A673 (cell line): Measurements from ENCODE around the gene NDUFAF5. TPM values are rescaled to one million over a fixed set of nuclear protein-coding genes. Genes with fewer than 3 reads are reported as not detected.

Source experiments
- BruUV-seq: library from RNA; stranded (reverse); fragments of 400-500 nt; replicated peaks from 2 replicates; lab custom pipeline; 2021; lab: Mats Ljungman, UMichigan
- CTCF ChIA-PET: fragments of 300-600 bp; sonication (Branson Sonifier 250); formaldehyde crosslinking; loops from one replicate; lab custom pipeline; 2022; ENCODE audit warnings: antibody characterized with exemption; lab: Charles Lee
- POLR2A ChIA-PET: fragments of 300-600 bp; sonication (Branson Sonifier 250); formaldehyde crosslinking; loops from one replicate; lab custom pipeline; 2022; ENCODE audit warnings: antibody characterized with exemption; ENCODE audit not compliant: low non-redundant PET; lab: Charles Lee
- DNase-seq: peaks from one replicate; pipeline ENCODE4 v3.0.0-alpha.2; 2015; ENCODE audit warnings: low spot score
- H3K27ac ChIP-seq: fragments of 200-600 bp; sonication (generic); 2 replicates; pipeline ENCODE4 v1.5.1; 2016; ENCODE audit warnings: mixed run types, low read depth, mild to moderate bottlenecking, mixed read lengths, antibody characterized with exemption, low read length; ENCODE audit not compliant: poor library complexity, severe bottlenecking
- H3K27me3 ChIP-seq: fragments of 200-600 bp; sonication (generic); replicated peaks from 2 replicates; pipeline ENCODE4 v1.6.1; 2017; ENCODE audit warnings: mixed run types, low read depth, mild to moderate bottlenecking, mixed read lengths, antibody characterized with exemption, low read length; ENCODE audit not compliant: insufficient read depth, poor library complexity
- H3K36me3 ChIP-seq: fragments of 200-600 bp; sonication (generic); 2 replicates; pipeline ENCODE4 v1.6.1; 2016; ENCODE audit warnings: mixed run types, mild to moderate bottlenecking, mixed read lengths, antibody characterized with exemption, low read length; ENCODE audit not compliant: insufficient read depth, poor library complexity, severe bottlenecking
- H3K4me1 ChIP-seq: fragments of 200-600 bp; sonication (generic); 2 replicates; pipeline ENCODE4 v1.6.1; 2017; ENCODE audit warnings: mixed run types, mild to moderate bottlenecking, mixed read lengths, antibody characterized with exemption, low read length; ENCODE audit not compliant: insufficient read depth, poor library complexity, severe bottlenecking
- H3K4me3 ChIP-seq: fragments of 200-600 bp; sonication (generic); 2 replicates; pipeline ENCODE4 v1.5.1; 2016; ENCODE audit warnings: low read depth, mixed run types, mild to moderate bottlenecking, mixed read lengths, low read length; ENCODE audit not compliant: poor library complexity, severe bottlenecking
- H3K9me3 ChIP-seq: fragments of 200-600 bp; sonication (generic); 2 replicates; pipeline ENCODE4 v1.6.1; 2016; ENCODE audit warnings: mixed run types, low read depth, mild to moderate bottlenecking, mixed read lengths, antibody characterized with exemption, low read length; ENCODE audit not compliant: poor library complexity, severe bottlenecking
- CTCF ChIP-seq: fragments of 300-800, 200-600 bp; sonication (generic); conservative IDR thresholded peaks from 2 replicates; pipeline ENCODE4 v1.5.1; 2017; ENCODE audit warnings: low read depth, mild to moderate bottlenecking, antibody characterized with exemption, low read length, moderate library complexity, mixed read lengths
- EZH2 ChIP-seq: fragments of 200-600 bp; sonication (generic); IDR thresholded peaks from 2 replicates; pipeline ENCODE4 v1.6.1; 2017; ENCODE audit warnings: borderline replicate concordance, low read depth, mild to moderate bottlenecking, mixed read lengths, antibody characterized with exemption, low read length; ENCODE audit not compliant: poor library complexity, severe bottlenecking
- intact Hi-C: fragments of 100-400 bp; cut with micrococcal nuclease; formaldehyde crosslinking; loops from one replicate; pipeline ENCODE4 v1.10.0; 2022; ENCODE audit not compliant: unreplicated experiment
- total RNA-seq: library from RNA; stranded (reverse); gene quantifications from 2 replicates; pipeline ENCODE4 v1.2.3, GENCODE V29; 2021

Gene NDUFAF5
- total RNA-seq, 1 experiment from 2014 or later, result 57.1 TPM

- Histone ChIP-seq H3K36me3 (peaks cover 24% of the 10 kb centered on the region), H3K4me3 (no peak overlapping the region), H3K27me3 (no peaks in the 10 kb centered on the region), H3K9me3 (peaks cover 4% of the 10 kb centered on the region), H3K4me1 (no peaks in the 10 kb centered on the region), H3K27ac (no peak overlapping the region)
- no peak for TF ChIP-seq CTCF
- TF ChIP-seq EZH2, result no peak
- intact Hi-C loops, result no loop called here
- BruUV-seq, result no TSS peak
- POLR2A ChIA-PET, result no interaction called here
- no peak for DNase-seq
- CTCF ChIA-PET, result no interaction called here
These were observed 42.9 kb upstream of the NDUFAF5 start for GRCh38 chr20:13741879-13742278.

GRCh38 chr20:13744352-13744751 is 40.5 kb upstream of the NDUFAF5 start:
- no peak overlapping the region for H3K27ac ChIP-seq
- H3K4me1 ChIP-seq, result no peaks in the 10 kb centered on the region
- H3K9me3 ChIP-seq, result peaks cover 4% of the 10 kb centered on the region
- intact Hi-C loops, result no loop called here
- TF ChIP-seq EZH2, result no peak
- DNase-seq, result no peak
- no peaks in the 10 kb centered on the region for H3K27me3 ChIP-seq
- H3K4me3 ChIP-seq, result no peak overlapping the region
- no TSS peak for BruUV-seq
- POLR2A ChIA-PET, result no interaction called here
- peaks cover 24% of the 10 kb centered on the region for H3K36me3 ChIP-seq
- CTCF ChIA-PET, result no interaction called here

- Histone ChIP-seq H3K27ac (no peak overlapping the region), H3K27me3 (no peaks in the 10 kb centered on the region), H3K4me3 (no peak overlapping the region), H3K36me3 (peaks cover 19% of the 10 kb centered on the region), H3K9me3 (no peaks in the 10 kb centered on the region), H3K4me1 (no peaks in the 10 kb centered on the region)
- DNase-seq, result no peak
- intact Hi-C loops, result no loop called here
- ChIA-PET CTCF (no interaction called here), POLR2A (no interaction called here)
- BruUV-seq, result no TSS peak
- TF ChIP-seq CTCF (no peak), EZH2 (no peak)
These were observed 39.0 kb upstream of the NDUFAF5 start for GRCh38 chr20:13745784-13746183.

GRCh38 chr20:13749811-13750210 is 35.0 kb upstream of the NDUFAF5 start:
- Histone ChIP-seq H3K27me3 (no peaks in the 10 kb centered on the region), H3K36me3 (peaks cover 7% of the 10 kb centered on the region), H3K4me3 (no peak overlapping the region), H3K27ac (no peak overlapping the region), H3K4me1 (no peaks in the 10 kb centered on the region), H3K9me3 (no peaks in the 10 kb centered on the region)
- intact Hi-C loops, result no loop called here
- TF ChIP-seq CTCF, result no peak
- TF ChIP-seq EZH2, result no peak
- BruUV-seq, result no TSS peak
- POLR2A ChIA-PET, result no interaction called here
- DNase-seq, result no peak
- CTCF ChIA-PET, result no interaction called here
